Measurements from ENCODE around the gene ACAP1. TPM values are rescaled to one million over a fixed set of nuclear protein-coding genes. Genes with fewer than 3 reads are reported as not detected.
A peak's percentile ranks its signal among the peaks of the same experiment; 100 is the strongest.

ACAP1 gene
- total and polyA plus RNA-seq, 3 donors from 2014 or later, result 12.6 to 140 (median 95.2) TPM

GRCh38 chr17:7348478-7349242 lies 12.3 kb downstream of the ACAP1 start:
- DNase-seq, result no peak
- no peak overlapping the region for H3K27ac ChIP-seq
- 61 to 76% methylated on average over 19 of the region's 19 CpGs for WGBS, 2 donors
- no peaks in the 10 kb centered on the region for H3K36me3 ChIP-seq (ENCODE audit: low read depth, missing control alignments)
- peaks cover 24% of the 10 kb centered on the region for H3K4me1 ChIP-seq
- no peak overlapping the region for H3K4me3 ChIP-seq
- TF ChIP-seq POLR2A (IDR thresholded peaks at IDR 0.05), result no peak
- TF ChIP-seq CTCF (IDR thresholded peaks at IDR 0.05), result no peak
- no peaks in the 10 kb centered on the region for H3K27me3 ChIP-seq
- intact Hi-C loops (cut with DNase I; ENCODE audit: low total_unique reads), result no loop called here
- H3K9me3 ChIP-seq, result no peaks in the 10 kb centered on the region

- Histone ChIP-seq H3K4me1 (peaks cover 24% of the 10 kb centered on the region), H3K36me3 (ENCODE audit: low read depth, missing control alignments) (no peaks in the 10 kb centered on the region), H3K27me3 (no peaks in the 10 kb centered on the region), H3K4me3 (peak within 1 kb of the TSS; percentile 81 to 86), H3K9me3 (no peaks in the 10 kb centered on the region), H3K27ac (peak within 1 kb of the TSS; percentile 87 to 98)
- intact Hi-C loops (cut with DNase I; ENCODE audit: low total_unique reads), result loop anchor here (10.0 kb wide), 1 partner anchor 213 kb away; the partner anchor contains the start of gene SENP3
- TF ChIP-seq POLR2A (IDR thresholded peaks at IDR 0.05) (no peak), CTCF (IDR thresholded peaks at IDR 0.05) (peak in 2 of 3 experiments; percentile 48 to 51)
- WGBS, 2 donors, result 0% methylated on average over 3 to 24 of the region's 91 CpGs
- DNase-seq, result peak; percentile 92
Measured at GRCh38 chr17:7351665-7352502, 15.6 kb downstream of the ACAP1 start, which contains the start of gene KCTD11. Gene KCTD11 (plus strand): TSS chr17:7352162.

GRCh38 chr17:7352503-7352889 lies 16.2 kb downstream of the ACAP1 start:
- no peak for TF ChIP-seq POLR2A (IDR thresholded peaks at IDR 0.05)
- peak in 1 of 3 experiments; percentile 49 for TF ChIP-seq CTCF (IDR thresholded peaks at IDR 0.05)
- H3K27me3 ChIP-seq, result no peaks in the 10 kb centered on the region
- peak overlapping the region; percentile 81 to 86 for H3K4me3 ChIP-seq
- H3K36me3 ChIP-seq (ENCODE audit: low read depth, missing control alignments), result no peaks in the 10 kb centered on the region
- no peaks in the 10 kb centered on the region for H3K9me3 ChIP-seq
- peaks cover 24% of the 10 kb centered on the region for H3K4me1 ChIP-seq
- no peak for DNase-seq
- 22 to 27% methylated on average over 9 to 10 of the region's 10 CpGs for WGBS, 2 donors
- H3K27ac ChIP-seq, result peak overlapping the region; percentile 87 to 98
- intact Hi-C loops (cut with DNase I; ENCODE audit: low total_unique reads), result loop anchor here (10.0 kb wide), 1 partner anchor 212 kb away; the partner anchor contains the start of gene SENP3

GRCh38 chr17:7352910-7353635 lies 16.7 kb downstream of the ACAP1 start:
- no peak for DNase-seq

More at GRCh38 chr17:7352910-7353635, 16.7 kb downstream of the ACAP1 start:
- no peak for TF ChIP-seq POLR2A (IDR thresholded peaks at IDR 0.05)
- no peak for TF ChIP-seq CTCF (IDR thresholded peaks at IDR 0.05)
- Histone ChIP-seq H3K4me3 (peak overlapping the region; percentile 81 to 86), H3K27me3 (no peaks in the 10 kb centered on the region), H3K27ac (peak overlapping the region in 1 of 2 donors; percentile 98), H3K36me3 (ENCODE audit: low read depth, missing control alignments) (no peaks in the 10 kb centered on the region), H3K9me3 (no peaks in the 10 kb centered on the region), H3K4me1 (peaks cover 24% of the 10 kb centered on the region)
- intact Hi-C loops (cut with DNase I; ENCODE audit: low total_unique reads), result loop anchor here (10.0 kb wide), 1 partner anchor 212 kb away; the partner anchor contains the start of gene SENP3
- WGBS, 2 donors, result 68 to 72% methylated on average over 35 to 37 of the region's 37 CpGs

Data from testis (tissue), 3 donors.